A549 (cell line): ENCODE results near the gene IRX2. TPM values are rescaled to one million over a fixed set of nuclear protein-coding genes. Genes with fewer than 3 reads are reported as not detected.

Source experiments
- ATAC-seq, 2 experiments: fragments of 200-7000 bp in 1 of 2; fragments of >200 bp in 1 of 2; cut with Nextera tagmentation in 1 of 2; cut with Tn5 transposase in 1 of 2; 3 replicates each; pipeline versions ENCODE4 v1.8.0 to v1.9.1; 2018 to 2020; ENCODE audit warnings: mild to moderate bottlenecking in 1 of 2, moderate library complexity in 1 of 2
- CTCF ChIA-PET: fragments of 300-600 bp; sonication (Branson Sonifier 250); formaldehyde crosslinking; extraction: SDS; loops from one replicate; lab custom pipeline; 2021; ENCODE audit warnings: antibody characterized with exemption, inconsistent platforms; lab: Yijun Ruan, JAX
- POLR2A ChIA-PET: fragments of 350-600 bp; formaldehyde crosslinking; extraction: SDS; loops from one replicate; lab custom pipeline; 2021; ENCODE audit warnings: antibody characterized with exemption, inconsistent platforms; lab: Yijun Ruan, JAX
- DNase-seq, 2 experiments: peaks; one replicate each; pipeline versions ENCODE4 v3.0.0 to v3.0.0-alpha.2; 2011 to 2016; ENCODE audit warnings: low read depth in 1 of 2, low spot score in 1 of 2
- FAIRE-seq: peaks from 2 replicates; lab custom pipeline; 2011; peaks lifted over from hg19 to GRCh38; lab: Jason Lieb, UNC
- H3K27ac ChIP-seq, 2 experiments: fragments of >200 bp; sonication (Bioruptor Twin); formaldehyde crosslinking; 3 replicates each; pipeline ENCODE4 v1.5.1; 2016 to 2017
- H3K4me1 ChIP-seq: fragments of >200 bp; sonication (Bioruptor Twin); formaldehyde crosslinking; 3 replicates; pipeline ENCODE4 v1.6.1; 2016
- H3K4me2 ChIP-seq: fragments of >200 bp; sonication (Bioruptor Twin); formaldehyde crosslinking; 3 replicates; pipeline ENCODE4 v1.6.1; 2016
- H3K4me3 ChIP-seq: fragments of >200 bp; sonication (Bioruptor Twin); formaldehyde crosslinking; 3 replicates; pipeline ENCODE4 v1.5.1; 2016
- H3K9me3 ChIP-seq: fragments of >200 bp; sonication (Bioruptor Twin); formaldehyde crosslinking; 3 replicates; pipeline ENCODE4 v1.6.1; 2016
- CBX2 ChIP-seq: fragments of 200-600 bp; sonication (generic); IDR thresholded peaks from 2 replicates; pipeline ENCODE4 v1.6.1; 2016; ENCODE audit warnings: low read depth, mild to moderate bottlenecking, borderline replicate concordance
- CEBPB ChIP-seq, 2 experiments: fragments of >200 bp in 1 of 2; sonication (Bioruptor Twin) in 1 of 2; formaldehyde crosslinking in 1 of 2; IDR thresholded peaks; 2 replicates each; pipeline ENCODE4 v1.6.1; 2012 to 2016
- CHD4 ChIP-seq: fragments of 200-600 bp; sonication (generic); IDR thresholded peaks from 2 replicates; pipeline ENCODE4 v1.6.1; 2016; ENCODE audit warnings: antibody characterized with exemption, mild to moderate bottlenecking, borderline replicate concordance
- EP300 ChIP-seq, 2 experiments: fragments of >200 bp; sonication (Bioruptor Twin); formaldehyde crosslinking; IDR thresholded peaks; 2 replicates in 1 of 2; 3 replicates in 1 of 2; pipeline ENCODE4 v1.6.1; 2016 to 2017
- FOSB ChIP-seq: fragments of 250-450 bp; sonication (Bioruptor Pico); IDR thresholded peaks from 2 replicates; pipeline ENCODE4 v1.5.0; 2020; ENCODE audit warnings: mild to moderate bottlenecking, moderate library complexity
- HOXB5 ChIP-seq: fragments of 250-450 bp; sonication (Bioruptor Pico); IDR thresholded peaks from 2 replicates; pipeline ENCODE4 v1.5.0; 2020; ENCODE audit warnings: mild to moderate bottlenecking, moderate library complexity
- NFE2L2 ChIP-seq: fragments of 150-350 bp; conservative IDR thresholded peaks from 2 replicates; pipeline ENCODE4 v1.6.1; 2014; ENCODE audit warnings: low read length
- NPAS2 ChIP-seq: fragments of 250-450 bp; sonication (Bioruptor Pico); IDR thresholded peaks from 2 replicates; pipeline ENCODE4 v1.8.0; 2022; ENCODE audit warnings: mild to moderate bottlenecking, moderate library complexity, borderline replicate concordance
- NR3C1 ChIP-seq: fragments of >200 bp; sonication (Bioruptor Twin); formaldehyde crosslinking; IDR thresholded peaks from 3 replicates; pipeline ENCODE4 v1.6.1; 2017
- PHF8 ChIP-seq: fragments of 200-600 bp; sonication (generic); IDR thresholded peaks from 2 replicates; pipeline ENCODE4 v1.6.1; 2016; ENCODE audit warnings: low read depth, mild to moderate bottlenecking, antibody characterized with exemption, moderate library complexity, borderline replicate concordance
- RAD21 ChIP-seq, 2 experiments: fragments of >200 bp in 1 of 2; sonication (Bioruptor Twin) in 1 of 2; formaldehyde crosslinking in 1 of 2; IDR thresholded peaks in 1 of 2; conservative IDR thresholded peaks in 1 of 2; 2 replicates in 1 of 2; 3 replicates in 1 of 2; pipeline ENCODE4 v1.6.1; 2012 to 2018; ENCODE audit warnings: inconsistent platforms in 1 of 2
- RCOR1 ChIP-seq: fragments of 150-350 bp; IDR thresholded peaks from 2 replicates; pipeline ENCODE4 v1.6.1; 2014; ENCODE audit warnings: antibody characterized with exemption, low read length, low read depth
- RNF2 ChIP-seq: fragments of 200-600 bp; sonication (generic); IDR thresholded peaks from 2 replicates; pipeline ENCODE4 v1.6.1; 2016; ENCODE audit warnings: low read depth, mild to moderate bottlenecking, antibody characterized with exemption, moderate library complexity, borderline replicate concordance
- TFCP2L1 ChIP-seq: fragments of 250-450 bp; sonication (Bioruptor Pico); IDR thresholded peaks from 2 replicates; pipeline ENCODE4 v1.5.0; 2021; ENCODE audit warnings: mild to moderate bottlenecking
- TP53 ChIP-seq: fragments of 250-450 bp; sonication (Bioruptor Pico); IDR thresholded peaks from 2 replicates; pipeline ENCODE4 v1.5.0; 2021; ENCODE audit warnings: mild to moderate bottlenecking, moderate library complexity
- ZFP36 ChIP-seq: fragments of 450-650 bp; IDR thresholded peaks from 2 replicates; pipeline ENCODE4 v1.6.1; 2014; ENCODE audit warnings: borderline replicate concordance; ENCODE audit not compliant: partially characterized antibody
- ZNF302 ChIP-seq: fragments of 250-450 bp; sonication (Bioruptor Pico); IDR thresholded peaks from 2 replicates; pipeline ENCODE4 v1.9.0; 2021; ENCODE audit warnings: inconsistent platforms, mild to moderate bottlenecking, moderate library complexity
- WGBS: methylation state at CpG from one replicate; pipeline ENCODE4 v1.1.6; 2017; ENCODE audit errors: missing lambda C conversion rate; 5-methylcytosine and 5-hydroxymethylcytosine counted together
- polyA plus RNA-seq, 4 experiments: library from polyadenylated mRNA; depleted of rRNA in 3 of 4; stranded (reverse); fragments of >200 nt; fragmentation: RNase III in 1 of 4; extraction: RNeasy Plus Mini Kit Qiagen cat#74134 plus additional on column Dnase treatment in 1 of 4; gene quantifications; 2 replicates in 3 of 4; 3 replicates in 1 of 4; pipeline ENCODE4 v1.2.3, GENCODE V29; 2011 to 2017
- TF ChIP-seq, protein P1 (sequence below): fragments of >200 bp; sonication (Bioruptor Twin); formaldehyde crosslinking; IDR thresholded peaks from 3 replicates; pipeline ENCODE4 v1.6.1; 2016
- TF ChIP-seq, protein P2 (sequence below): fragments of 200-600 bp; sonication (generic); IDR thresholded peaks from 2 replicates; pipeline ENCODE4 v1.6.1; 2016; ENCODE audit warnings: antibody characterized with exemption, mild to moderate bottlenecking, moderate library complexity
- TF ChIP-seq, protein P3 (sequence below): IDR thresholded peaks from 2 replicates; pipeline ENCODE4 v1.6.1; 2012
- TF ChIP-seq, protein P4 (sequence below): fragments of 250-450 bp; sonication (Bioruptor Pico); IDR thresholded peaks from 2 replicates; pipeline ENCODE4 v1.5.0; 2021; ENCODE audit warnings: mild to moderate bottlenecking, moderate library complexity, borderline replicate concordance
- TF ChIP-seq, protein P5 (sequence below): IDR thresholded peaks from 2 replicates; pipeline ENCODE4 v1.6.1; 2012

Gene IRX2
- polyA plus RNA-seq, 2 of the 4 experiments (the other 2 are of a cell fraction) = 0.30 to 0.67 TPM

DNA sequence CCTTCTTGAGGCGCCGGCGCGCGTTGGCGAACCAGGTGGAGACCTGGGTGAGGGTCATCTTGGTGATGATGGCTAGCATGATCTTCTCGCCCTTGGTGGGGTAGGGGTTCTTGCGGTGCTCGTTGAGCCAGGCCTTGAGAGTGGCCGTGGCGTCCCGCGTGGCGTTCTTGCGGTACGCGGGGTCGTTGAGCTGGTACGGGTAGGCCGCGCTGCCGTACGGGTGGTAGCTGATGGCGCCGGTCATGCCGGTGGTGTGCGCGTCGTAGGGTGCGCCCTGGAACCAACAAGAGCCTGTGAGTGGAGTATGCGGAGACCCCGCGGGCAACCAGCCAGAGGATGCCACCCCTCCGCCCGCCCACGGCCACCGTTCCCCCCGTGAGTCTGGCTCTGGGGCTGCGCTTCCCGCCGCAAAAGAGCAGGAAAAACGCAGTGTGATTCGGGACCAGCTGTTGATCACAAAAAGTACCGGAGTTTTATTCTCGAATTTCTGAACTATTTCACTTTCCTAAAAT is 1.9 kb downstream of the IRX2 start:
- H3K27ac ChIP-seq = no peak overlapping the region
- H3K4me2 ChIP-seq = no peak overlapping the region
- no peaks in the 10 kb centered on the region for H3K9me3 ChIP-seq
- ChIA-PET CTCF (no interaction called here), POLR2A (no interaction called here)
- ATAC-seq = no peak
- FAIRE-seq = no peak
- no peaks in the 10 kb centered on the region; the same call in 2 of the 3 replicates for H3K4me1 ChIP-seq
- H3K4me3 ChIP-seq = no peak overlapping the region
- no peak for TF ChIP-seq EP300 (IDR thresholded peaks at IDR 0.05)
- TF ChIP-seq, protein P1, sequence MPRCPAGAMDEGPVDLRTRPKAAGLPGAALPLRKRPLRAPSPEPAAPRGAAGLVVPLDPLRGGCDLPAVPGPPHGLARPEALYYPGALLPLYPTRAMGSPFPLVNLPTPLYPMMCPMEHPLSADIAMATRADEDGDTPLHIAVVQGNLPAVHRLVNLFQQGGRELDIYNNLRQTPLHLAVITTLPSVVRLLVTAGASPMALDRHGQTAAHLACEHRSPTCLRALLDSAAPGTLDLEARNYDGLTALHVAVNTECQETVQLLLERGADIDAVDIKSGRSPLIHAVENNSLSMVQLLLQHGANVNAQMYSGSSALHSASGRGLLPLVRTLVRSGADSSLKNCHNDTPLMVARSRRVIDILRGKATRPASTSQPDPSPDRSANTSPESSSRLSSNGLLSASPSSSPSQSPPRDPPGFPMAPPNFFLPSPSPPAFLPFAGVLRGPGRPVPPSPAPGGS = no peak
- TF ChIP-seq, all 56 proteins: peak for 0
- 58% methylated on average over 35 of the region's 45 CpGs for WGBS
- no peak for DNase-seq

DNA sequence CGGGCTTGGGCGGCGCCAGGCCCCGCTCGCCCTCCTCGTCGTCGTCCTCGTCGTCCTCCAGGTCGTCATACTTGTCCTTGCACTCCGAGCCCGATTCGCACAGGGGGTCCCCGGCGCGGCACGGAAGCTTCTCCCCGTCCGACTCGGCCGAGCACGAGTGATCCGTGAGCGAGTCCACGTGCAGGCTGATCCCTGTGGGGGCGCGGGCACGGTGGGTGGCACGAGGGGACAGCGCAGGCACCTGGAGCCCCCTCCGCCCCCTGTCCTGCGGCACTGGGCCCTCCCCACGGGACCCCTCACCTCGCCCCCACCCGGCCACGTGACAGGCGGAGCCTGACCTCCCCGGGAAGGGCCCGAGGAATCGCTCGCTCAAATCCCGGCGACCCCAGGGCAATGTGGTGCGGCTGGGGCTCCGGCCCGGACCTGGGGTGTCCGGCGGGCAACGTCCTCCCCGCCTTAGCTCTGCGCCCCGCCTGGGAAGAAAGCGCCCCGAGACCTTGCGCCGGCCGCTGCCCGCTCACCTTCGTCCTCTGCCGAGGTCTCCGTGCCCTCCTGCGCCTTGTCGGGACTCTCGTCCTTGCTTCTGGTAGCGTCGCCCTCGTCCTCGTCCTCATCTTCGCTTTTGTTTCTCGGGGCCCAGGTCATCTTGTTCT is 2.5 kb downstream of the IRX2 start:
- no peak overlapping the region for H3K4me2 ChIP-seq
- DNase-seq = no peak
- FAIRE-seq = no peak
- TF ChIP-seq FOSB (CRISPR knock-in tag) (no peak), RAD21 (conservative IDR thresholded peaks at IDR 0.05 in 1 of 2, IDR thresholded peaks at IDR 0.05 in 1 of 2) (no peak), TFCP2L1 (CRISPR knock-in tag) (no peak), RCOR1 (no peak), NR3C1 (no peak), ZNF302 (CRISPR knock-in tag) (no peak), CEBPB (IDR thresholded peaks at IDR 0.05) (no peak), HOXB5 (CRISPR knock-in tag) (no peak), CHD4 (no peak), CBX2 (no peak), NFE2L2 (no peak), TP53 (CRISPR knock-in tag) (no peak), ZFP36 (no peak), NPAS2 (CRISPR knock-in tag) (no peak), RNF2 (no peak), PHF8 (no peak)
- TF ChIP-seq, protein P2, sequence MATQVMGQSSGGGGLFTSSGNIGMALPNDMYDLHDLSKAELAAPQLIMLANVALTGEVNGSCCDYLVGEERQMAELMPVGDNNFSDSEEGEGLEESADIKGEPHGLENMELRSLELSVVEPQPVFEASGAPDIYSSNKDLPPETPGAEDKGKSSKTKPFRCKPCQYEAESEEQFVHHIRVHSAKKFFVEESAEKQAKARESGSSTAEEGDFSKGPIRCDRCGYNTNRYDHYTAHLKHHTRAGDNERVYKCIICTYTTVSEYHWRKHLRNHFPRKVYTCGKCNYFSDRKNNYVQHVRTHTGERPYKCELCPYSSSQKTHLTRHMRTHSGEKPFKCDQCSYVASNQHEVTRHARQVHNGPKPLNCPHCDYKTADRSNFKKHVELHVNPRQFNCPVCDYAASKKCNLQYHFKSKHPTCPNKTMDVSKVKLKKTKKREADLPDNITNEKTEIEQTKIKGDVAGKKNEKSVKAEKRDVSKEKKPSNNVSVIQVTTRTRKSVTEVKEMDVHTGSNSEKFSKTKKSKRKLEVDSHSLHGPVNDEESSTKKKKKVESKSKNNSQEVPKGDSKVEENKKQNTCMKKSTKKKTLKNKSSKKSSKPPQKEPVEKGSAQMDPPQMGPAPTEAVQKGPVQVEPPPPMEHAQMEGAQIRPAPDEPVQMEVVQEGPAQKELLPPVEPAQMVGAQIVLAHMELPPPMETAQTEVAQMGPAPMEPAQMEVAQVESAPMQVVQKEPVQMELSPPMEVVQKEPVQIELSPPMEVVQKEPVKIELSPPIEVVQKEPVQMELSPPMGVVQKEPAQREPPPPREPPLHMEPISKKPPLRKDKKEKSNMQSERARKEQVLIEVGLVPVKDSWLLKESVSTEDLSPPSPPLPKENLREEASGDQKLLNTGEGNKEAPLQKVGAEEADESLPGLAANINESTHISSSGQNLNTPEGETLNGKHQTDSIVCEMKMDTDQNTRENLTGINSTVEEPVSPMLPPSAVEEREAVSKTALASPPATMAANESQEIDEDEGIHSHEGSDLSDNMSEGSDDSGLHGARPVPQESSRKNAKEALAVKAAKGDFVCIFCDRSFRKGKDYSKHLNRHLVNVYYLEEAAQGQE = no peak
- TF ChIP-seq, protein P3, sequence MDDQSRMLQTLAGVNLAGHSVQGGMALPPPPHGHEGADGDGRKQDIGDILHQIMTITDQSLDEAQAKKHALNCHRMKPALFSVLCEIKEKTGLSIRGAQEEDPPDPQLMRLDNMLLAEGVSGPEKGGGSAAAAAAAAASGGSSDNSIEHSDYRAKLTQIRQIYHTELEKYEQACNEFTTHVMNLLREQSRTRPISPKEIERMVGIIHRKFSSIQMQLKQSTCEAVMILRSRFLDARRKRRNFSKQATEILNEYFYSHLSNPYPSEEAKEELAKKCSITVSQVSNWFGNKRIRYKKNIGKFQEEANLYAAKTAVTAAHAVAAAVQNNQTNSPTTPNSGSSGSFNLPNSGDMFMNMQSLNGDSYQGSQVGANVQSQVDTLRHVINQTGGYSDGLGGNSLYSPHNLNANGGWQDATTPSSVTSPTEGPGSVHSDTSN = no peak
- TF ChIP-seq, protein P4, sequence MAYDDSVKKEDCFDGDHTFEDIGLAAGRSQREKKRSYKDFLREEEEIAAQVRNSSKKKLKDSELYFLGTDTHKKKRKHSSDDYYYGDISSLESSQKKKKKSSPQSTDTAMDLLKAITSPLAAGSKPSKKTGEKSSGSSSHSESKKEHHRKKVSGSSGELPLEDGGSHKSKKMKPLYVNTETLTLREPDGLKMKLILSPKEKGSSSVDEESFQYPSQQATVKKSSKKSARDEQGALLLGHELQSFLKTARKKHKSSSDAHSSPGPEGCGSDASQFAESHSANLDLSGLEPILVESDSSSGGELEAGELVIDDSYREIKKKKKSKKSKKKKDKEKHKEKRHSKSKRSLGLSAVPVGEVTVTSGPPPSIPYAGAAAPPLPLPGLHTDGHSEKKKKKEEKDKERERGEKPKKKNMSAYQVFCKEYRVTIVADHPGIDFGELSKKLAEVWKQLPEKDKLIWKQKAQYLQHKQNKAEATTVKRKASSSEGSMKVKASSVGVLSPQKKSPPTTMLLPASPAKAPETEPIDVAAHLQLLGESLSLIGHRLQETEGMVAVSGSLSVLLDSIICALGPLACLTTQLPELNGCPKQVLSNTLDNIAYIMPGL = no peak
- TF ChIP-seq, protein P5, sequence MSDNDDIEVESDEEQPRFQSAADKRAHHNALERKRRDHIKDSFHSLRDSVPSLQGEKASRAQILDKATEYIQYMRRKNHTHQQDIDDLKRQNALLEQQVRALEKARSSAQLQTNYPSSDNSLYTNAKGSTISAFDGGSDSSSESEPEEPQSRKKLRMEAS = no peak
- WGBS = 56% methylated on average over 33 of the region's 71 CpGs
- no peak for ATAC-seq
- ChIA-PET CTCF (no interaction called here), POLR2A (no interaction called here)
- H3K4me1 ChIP-seq = no peaks in the 10 kb centered on the region; the same call in 2 of the 3 replicates
- no peak overlapping the region for H3K27ac ChIP-seq
- H3K9me3 ChIP-seq = no peaks in the 10 kb centered on the region
- no peak overlapping the region for H3K4me3 ChIP-seq
